Adrenal gland (tissue), 5 donors: Measurements from ENCODE around the gene KDSR.

Experiments used
- POLR2A ChIP-seq, 2 donors: fragments of 450-650 bp; IDR thresholded peaks; one replicate each; pipeline ENCODE4 v1.6.1; 2017; ENCODE audit warnings: antibody characterized with exemption in 2 of 2, mild to moderate bottlenecking in 2 of 2, moderate library complexity in 1 of 2
- TF ChIP-seq, protein P1 (sequence below), 6 experiments: fragments of 450-650 bp in 4 of 6; fragments of 200-600 bp in 2 of 6; sonication (generic) in 1 of 6; IDR thresholded peaks; 1 replicate in 5 of 6; 2 replicates in 1 of 6; pipeline versions ENCODE4 v1.5.1 to v1.8.0; 2016 to 2021; ENCODE audit warnings: antibody characterized with exemption in 6 of 6, mild to moderate bottlenecking in 2 of 6, moderate library complexity in 1 of 6
- donor health status: DM: no; HTN: no; CAD: no.

DNA sequence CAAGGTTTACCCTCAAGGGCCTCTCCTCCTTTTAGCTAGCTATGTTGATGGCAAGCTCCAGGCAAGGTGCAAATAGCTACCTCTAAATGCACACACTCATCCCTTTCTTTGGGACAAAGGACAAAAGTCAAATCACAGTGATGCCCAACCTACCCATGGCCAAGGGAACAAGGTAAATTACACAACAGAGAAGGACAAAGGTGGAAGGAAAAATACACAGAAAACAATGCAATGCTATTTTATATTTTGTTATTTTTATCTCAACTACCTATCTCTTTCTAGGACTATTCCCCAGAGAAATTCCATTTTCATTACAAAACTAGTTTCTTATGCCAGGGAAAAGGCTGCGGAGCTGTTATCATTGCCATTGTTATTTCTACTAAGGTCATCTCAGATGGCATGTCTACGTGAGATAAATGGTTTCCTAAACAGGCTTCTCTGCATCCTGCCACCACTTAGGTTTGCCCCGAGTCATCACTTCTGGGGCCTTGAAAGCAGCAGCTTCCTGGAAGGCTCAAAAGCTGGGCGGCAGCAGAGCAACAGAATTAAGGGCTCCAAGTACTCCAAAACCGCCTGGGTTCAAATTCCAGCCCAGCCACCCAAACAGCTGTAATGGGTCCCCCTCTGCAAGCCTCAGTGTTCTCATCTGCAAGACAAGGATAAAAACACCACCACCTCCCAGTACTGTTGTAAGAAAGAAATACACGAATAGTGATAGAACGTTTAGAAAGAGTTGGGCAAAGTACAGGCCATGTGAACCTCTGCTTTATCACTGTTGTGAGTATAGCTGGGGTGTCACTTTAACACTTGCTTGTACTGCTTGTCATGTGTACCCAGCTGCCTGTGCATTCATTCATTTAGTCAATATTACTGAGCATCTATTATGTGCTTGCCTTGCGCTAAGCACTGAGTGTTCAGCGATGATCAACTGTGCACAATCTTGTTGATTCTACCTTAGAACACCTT lies 68.3 kb downstream of the KDSR start:
- TF ChIP-seq, protein P1, sequence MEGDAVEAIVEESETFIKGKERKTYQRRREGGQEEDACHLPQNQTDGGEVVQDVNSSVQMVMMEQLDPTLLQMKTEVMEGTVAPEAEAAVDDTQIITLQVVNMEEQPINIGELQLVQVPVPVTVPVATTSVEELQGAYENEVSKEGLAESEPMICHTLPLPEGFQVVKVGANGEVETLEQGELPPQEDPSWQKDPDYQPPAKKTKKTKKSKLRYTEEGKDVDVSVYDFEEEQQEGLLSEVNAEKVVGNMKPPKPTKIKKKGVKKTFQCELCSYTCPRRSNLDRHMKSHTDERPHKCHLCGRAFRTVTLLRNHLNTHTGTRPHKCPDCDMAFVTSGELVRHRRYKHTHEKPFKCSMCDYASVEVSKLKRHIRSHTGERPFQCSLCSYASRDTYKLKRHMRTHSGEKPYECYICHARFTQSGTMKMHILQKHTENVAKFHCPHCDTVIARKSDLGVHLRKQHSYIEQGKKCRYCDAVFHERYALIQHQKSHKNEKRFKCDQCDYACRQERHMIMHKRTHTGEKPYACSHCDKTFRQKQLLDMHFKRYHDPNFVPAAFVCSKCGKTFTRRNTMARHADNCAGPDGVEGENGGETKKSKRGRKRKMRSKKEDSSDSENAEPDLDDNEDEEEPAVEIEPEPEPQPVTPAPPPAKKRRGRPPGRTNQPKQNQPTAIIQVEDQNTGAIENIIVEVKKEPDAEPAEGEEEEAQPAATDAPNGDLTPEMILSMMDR (IDR thresholded peaks at IDR 0.05) = no peak
- TF ChIP-seq POLR2A (IDR thresholded peaks at IDR 0.05) = no peak
